Prostate gland (tissue), 2 donors: ENCODE results near the gene PPP1R13B.

Experiments
- CTCF ChIP-seq, 4 experiments: fragments of 200-600 bp in 2 of 4; fragments of 450-650 bp in 2 of 4; sonication (generic) in 2 of 4; IDR thresholded peaks; 1 replicate in 3 of 4; 2 replicates in 1 of 4; pipeline ENCODE4 v1.5.1; 2016 to 2019; ENCODE audit warnings: antibody characterized with exemption in 4 of 4, mild to moderate bottlenecking in 2 of 4, moderate library complexity in 2 of 4
- POLR2A ChIP-seq: fragments of 450-650 bp; IDR thresholded peaks from one replicate; pipeline ENCODE4 v1.6.1; 2016; ENCODE audit warnings: antibody characterized with exemption, mild to moderate bottlenecking

GRCh38 chr14:103890052-103890371, 42.6 kb upstream of the PPP1R13B start:
- TF ChIP-seq CTCF (IDR thresholded peaks at IDR 0.05) (no peak), POLR2A (no peak)
